Endothelial cell of umbilical vein (primary cell): ENCODE data around the gene TGFBR2.

Source experiments
- CTCF ChIP-seq, 2 donors: IDR thresholded peaks; 1 replicate in 1 of 2; 2 replicates in 1 of 2; pipeline ENCODE4 v1.5.1; 2011; ENCODE audit warnings: low read length in 2 of 2, mild to moderate bottlenecking in 2 of 2, moderate library complexity in 2 of 2, control low read depth in 1 of 2, inconsistent platforms in 1 of 2, low read depth in 1 of 2; ENCODE audit not compliant: insufficient read depth in 1 of 2; ENCODE audit errors: extremely low read depth in 1 of 2
- EZH2 ChIP-seq: IDR thresholded peaks from 2 replicates; pipeline ENCODE4 v1.6.1; 2012; ENCODE audit warnings: borderline replicate concordance, low read depth, mild to moderate bottlenecking, moderate library complexity, low read length, inconsistent platforms; ENCODE audit not compliant: severe bottlenecking
- GATA2 ChIP-seq: IDR thresholded peaks from 2 replicates; pipeline ENCODE4 v1.7.0; 2011; ENCODE audit warnings: low read depth, mild to moderate bottlenecking, moderate library complexity, mixed read lengths, low read length; ENCODE audit not compliant: insufficient read length, insufficient read depth
- JUN ChIP-seq: IDR thresholded peaks from 2 replicates; pipeline ENCODE4 v1.6.1; 2011; ENCODE audit warnings: borderline replicate concordance, low read depth; ENCODE audit not compliant: insufficient read length, insufficient read depth
- MAX ChIP-seq: IDR thresholded peaks from 2 replicates; pipeline ENCODE4 v1.6.1; 2011; ENCODE audit not compliant: insufficient read depth, insufficient read length
- MYC ChIP-seq: IDR thresholded peaks from one replicate; pipeline ENCODE4 v1.6.1; 2011; ENCODE audit warnings: mild to moderate bottlenecking, low read depth, low read length
- POLR2A ChIP-seq: IDR thresholded peaks from 2 replicates; pipeline ENCODE4 v1.6.1; 2012; ENCODE audit warnings: low read depth, mild to moderate bottlenecking, control low read depth, low read length
- POLR2AphosphoS5 ChIP-seq: IDR thresholded peaks from 2 replicates; pipeline ENCODE4 v1.6.1; 2012; ENCODE audit warnings: low read depth, mild to moderate bottlenecking, control low read depth, low read length, moderate library complexity; ENCODE audit not compliant: insufficient read depth

GRCh38 chr3:30742796-30743619, 136.6 kb downstream of the TGFBR2 start:
- TF ChIP-seq CTCF (IDR thresholded peaks at IDR 0.05; ENCODE audit: extremely low read depth in 1 of 2, insufficient read depth in 1 of 2, low read depth in 1 of 2, low read length in 2 of 2) (no peak), POLR2AphosphoS5 (no peak), GATA2 (no peak), JUN (no peak), EZH2 (no peak), MAX (no peak), POLR2A (no peak), MYC (no peak)
